Rectal smooth muscle tissue (tissue), 1 donor: ENCODE measurements around the gene CDC42EP2.
A peak's percentile ranks its signal among the peaks of the same experiment; 100 is the strongest.

Experiments
- H3K27ac ChIP-seq: one replicate; pipeline ENCODE4 v1.7.0; 2013; ENCODE audit warnings: low read depth, low read length, inconsistent platforms
- H3K27me3 ChIP-seq: one replicate; pipeline ENCODE4 v1.7.0; 2013; ENCODE audit warnings: low read length; ENCODE audit not compliant: control insufficient read depth, insufficient read depth
- H3K36me3 ChIP-seq: one replicate; pipeline ENCODE4 v1.7.0; 2013; ENCODE audit warnings: low read length; ENCODE audit not compliant: control insufficient read depth, insufficient read depth
- H3K4me1 ChIP-seq: one replicate; pipeline ENCODE4 v1.7.0; 2013; ENCODE audit warnings: low read length; ENCODE audit not compliant: control insufficient read depth, insufficient read depth
- H3K4me3 ChIP-seq: one replicate; pipeline ENCODE4 v1.7.0; 2013; ENCODE audit warnings: low read length
- H3K9ac ChIP-seq: one replicate; pipeline ENCODE4 v1.7.0; 2013; ENCODE audit warnings: low read length

The CDC42EP2 gene

DNA sequence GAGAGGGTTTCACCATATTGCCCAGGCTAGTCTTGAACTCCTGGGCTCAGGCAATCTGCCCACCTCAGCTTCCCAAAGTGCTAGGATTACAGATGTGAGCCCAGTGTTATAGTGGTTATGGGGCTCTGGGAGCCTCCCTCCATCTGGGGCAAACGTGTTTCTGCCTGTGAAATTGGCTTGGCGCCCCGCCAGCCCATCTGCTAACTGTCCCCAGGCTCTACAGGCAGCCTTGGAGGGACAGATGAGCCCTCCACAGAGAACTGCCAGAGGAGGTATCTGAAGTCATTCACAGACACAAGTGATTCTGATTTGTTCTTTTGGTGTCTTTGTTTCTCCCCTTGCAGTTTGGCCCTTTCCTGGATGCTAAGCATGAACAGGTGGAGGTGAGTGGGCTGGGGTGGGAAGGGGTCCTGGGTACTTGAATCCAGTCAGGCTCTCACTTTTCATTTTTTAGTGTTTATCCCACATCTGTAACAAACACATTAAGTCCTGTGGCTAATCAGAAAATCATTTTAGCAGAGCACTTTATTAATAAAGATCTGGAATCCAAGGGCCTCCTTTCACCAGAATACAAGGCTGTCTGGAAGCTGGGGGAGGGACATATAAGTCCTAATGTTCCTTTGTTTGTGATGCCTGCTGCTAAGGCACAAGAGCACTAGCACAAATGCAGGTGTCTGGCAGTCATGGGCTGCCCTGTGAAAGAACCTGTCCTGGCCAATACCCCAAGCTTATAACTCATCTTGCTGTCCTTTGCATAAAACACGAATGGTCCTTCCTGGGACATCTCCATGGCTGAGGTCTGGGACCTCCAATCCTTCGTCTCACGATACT lies 25.7 kb upstream of the CDC42EP2 start:
- Histone ChIP-seq H3K4me1 (peaks cover 23% of the 10 kb centered on the region), H3K27ac (no peak overlapping the region), H3K36me3 (no peaks in the 10 kb centered on the region), H3K4me3 (no peak overlapping the region), H3K27me3 (no peaks in the 10 kb centered on the region), H3K9ac (no peak overlapping the region)

DNA sequence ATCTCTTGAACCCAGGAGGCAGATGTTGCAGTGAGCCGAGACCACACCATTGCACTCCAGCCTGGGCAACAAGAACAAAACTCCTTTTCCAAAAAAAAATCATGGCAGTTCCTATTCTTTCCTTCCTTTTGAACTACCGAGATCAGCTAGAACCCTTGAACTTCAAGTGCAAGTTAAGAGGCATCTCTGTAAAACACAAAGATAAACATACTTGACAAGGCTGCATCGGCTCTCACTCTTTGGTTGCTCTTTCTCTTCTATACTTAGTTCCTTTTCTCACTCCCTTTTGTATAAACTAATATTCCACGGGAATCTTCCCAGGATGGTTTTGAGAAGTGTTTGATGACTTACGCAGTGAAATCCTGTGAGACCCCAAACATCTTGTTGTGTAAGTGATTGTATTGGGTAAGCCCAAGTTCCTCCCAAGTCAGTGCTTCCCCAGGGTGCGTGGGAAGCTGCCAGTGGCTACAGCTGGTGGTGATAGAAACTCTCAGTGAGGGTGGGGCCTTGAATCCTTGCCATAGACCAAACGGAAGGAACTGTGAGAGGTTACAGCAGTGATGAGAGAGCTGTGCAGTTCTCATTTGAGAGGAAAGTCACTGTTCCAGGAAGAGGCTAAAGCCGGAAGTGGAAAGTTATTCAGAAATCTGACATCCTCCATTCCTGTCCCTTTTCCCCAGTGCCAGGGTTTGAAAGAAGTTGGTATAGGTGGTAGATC lies 24.1 kb upstream of the CDC42EP2 start:
- peak overlapping the region; percentile 95 for H3K27ac ChIP-seq
- H3K4me1 ChIP-seq: peaks cover 39% of the 10 kb centered on the region
- no peaks in the 10 kb centered on the region for H3K36me3 ChIP-seq
- no peak overlapping the region for H3K4me3 ChIP-seq
- no peak overlapping the region for H3K9ac ChIP-seq
- H3K27me3 ChIP-seq: no peaks in the 10 kb centered on the region

DNA sequence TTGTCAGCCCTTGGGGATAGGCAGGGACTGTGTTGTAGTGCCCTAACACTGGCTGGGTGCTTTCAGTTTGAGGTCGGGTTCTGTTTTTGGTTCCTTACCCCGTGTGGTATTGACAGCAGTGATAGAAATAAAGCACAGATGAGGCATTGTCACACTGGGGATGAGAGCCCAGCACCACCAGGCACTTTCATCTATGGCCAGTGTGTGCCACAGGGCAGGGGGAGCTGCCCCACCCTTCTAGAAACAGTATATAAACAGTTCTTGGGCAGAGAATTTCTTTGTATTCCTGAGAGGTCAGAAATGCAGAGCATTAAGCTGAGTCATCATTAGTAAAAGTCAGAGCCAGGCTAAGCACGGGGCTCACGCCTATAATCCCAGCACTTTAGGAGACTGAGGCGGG lies 23.1 kb upstream of the CDC42EP2 start:
- Histone ChIP-seq H3K36me3 (no peaks in the 10 kb centered on the region), H3K27me3 (no peaks in the 10 kb centered on the region), H3K4me3 (peak overlapping the region; percentile 17), H3K9ac (no peak overlapping the region), H3K4me1 (peaks cover 45% of the 10 kb centered on the region), H3K27ac (peak overlapping the region; percentile 95)

DNA sequence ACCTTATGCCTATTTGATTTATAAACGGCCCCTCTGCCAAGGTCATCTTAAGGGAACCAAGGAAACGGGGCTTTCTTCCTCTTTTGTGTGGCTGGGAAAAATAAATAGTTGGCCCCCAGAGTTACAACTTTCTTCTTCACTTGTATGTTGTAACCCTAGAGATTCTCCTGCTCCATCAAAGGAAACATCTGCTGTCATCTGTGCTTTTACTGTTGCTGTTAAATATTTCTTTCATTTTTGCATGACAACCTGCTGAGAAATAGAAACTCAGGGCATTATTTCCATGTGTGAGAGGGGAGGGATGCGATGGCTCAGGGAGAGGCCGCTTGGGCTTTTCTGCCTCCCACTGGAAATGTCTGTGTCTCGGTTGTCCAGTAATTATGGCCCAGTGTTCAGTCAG lies 21.8 kb upstream of the CDC42EP2 start:
- Histone ChIP-seq H3K36me3 (no peaks in the 10 kb centered on the region), H3K4me1 (peaks cover 51% of the 10 kb centered on the region), H3K9ac (no peak overlapping the region), H3K27me3 (no peaks in the 10 kb centered on the region), H3K4me3 (no peak overlapping the region), H3K27ac (peak overlapping the region; percentile 95)

DNA sequence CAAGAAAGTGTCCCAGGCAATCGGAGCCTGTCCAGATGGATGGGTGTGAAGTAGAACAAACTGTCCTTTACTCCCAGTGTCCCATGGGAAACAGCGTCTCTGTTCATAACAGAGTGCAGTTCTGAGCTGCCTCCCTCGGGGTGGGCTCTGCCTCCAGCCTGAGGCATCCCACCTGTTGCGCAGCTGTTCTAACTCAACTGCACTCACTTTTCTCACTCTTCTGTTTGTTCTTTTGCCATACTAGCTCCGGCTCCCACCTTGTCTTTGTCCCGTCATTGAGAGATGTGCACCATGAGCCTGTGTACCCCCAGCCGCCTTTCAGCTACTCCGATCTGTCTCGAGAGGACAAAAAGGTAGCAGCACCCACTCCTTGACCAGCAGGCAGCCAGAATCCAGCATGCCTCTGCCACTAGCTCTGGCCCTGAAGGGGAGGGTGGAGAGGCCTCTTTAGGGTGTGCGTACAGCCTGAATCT lies 20.7 kb upstream of the CDC42EP2 start:
- Histone ChIP-seq H3K4me1 (peaks cover 62% of the 10 kb centered on the region), H3K4me3 (no peak overlapping the region), H3K9ac (no peak overlapping the region), H3K36me3 (no peaks in the 10 kb centered on the region), H3K27me3 (no peaks in the 10 kb centered on the region), H3K27ac (peak overlapping the region; percentile 95)

DNA sequence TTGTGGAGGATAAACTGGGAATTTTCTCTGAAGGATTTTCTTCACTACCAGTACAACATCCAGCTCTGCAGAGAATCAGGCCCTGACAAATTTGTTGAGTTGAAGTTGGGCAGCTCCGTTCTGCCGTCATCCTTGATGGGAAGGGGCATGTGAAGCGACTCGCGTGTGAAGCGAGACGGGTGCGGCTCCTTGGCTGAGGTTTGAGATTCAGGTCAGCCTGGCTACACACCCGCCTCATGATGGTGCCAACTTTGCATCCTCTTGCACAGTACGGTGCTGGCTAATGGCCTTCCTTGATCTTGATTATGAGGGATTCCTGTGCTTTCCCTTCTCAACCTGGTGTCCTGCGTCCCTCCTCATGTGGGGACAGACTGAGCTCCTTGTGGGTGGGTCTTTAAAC lies 19.7 kb upstream of the CDC42EP2 start:
- peak overlapping the region; percentile 95 for H3K27ac ChIP-seq
- no peak overlapping the region for H3K4me3 ChIP-seq
- peaks cover 69% of the 10 kb centered on the region for H3K4me1 ChIP-seq
- no peaks in the 10 kb centered on the region for H3K27me3 ChIP-seq
- H3K36me3 ChIP-seq: no peaks in the 10 kb centered on the region
- H3K9ac ChIP-seq: no peak overlapping the region

DNA sequence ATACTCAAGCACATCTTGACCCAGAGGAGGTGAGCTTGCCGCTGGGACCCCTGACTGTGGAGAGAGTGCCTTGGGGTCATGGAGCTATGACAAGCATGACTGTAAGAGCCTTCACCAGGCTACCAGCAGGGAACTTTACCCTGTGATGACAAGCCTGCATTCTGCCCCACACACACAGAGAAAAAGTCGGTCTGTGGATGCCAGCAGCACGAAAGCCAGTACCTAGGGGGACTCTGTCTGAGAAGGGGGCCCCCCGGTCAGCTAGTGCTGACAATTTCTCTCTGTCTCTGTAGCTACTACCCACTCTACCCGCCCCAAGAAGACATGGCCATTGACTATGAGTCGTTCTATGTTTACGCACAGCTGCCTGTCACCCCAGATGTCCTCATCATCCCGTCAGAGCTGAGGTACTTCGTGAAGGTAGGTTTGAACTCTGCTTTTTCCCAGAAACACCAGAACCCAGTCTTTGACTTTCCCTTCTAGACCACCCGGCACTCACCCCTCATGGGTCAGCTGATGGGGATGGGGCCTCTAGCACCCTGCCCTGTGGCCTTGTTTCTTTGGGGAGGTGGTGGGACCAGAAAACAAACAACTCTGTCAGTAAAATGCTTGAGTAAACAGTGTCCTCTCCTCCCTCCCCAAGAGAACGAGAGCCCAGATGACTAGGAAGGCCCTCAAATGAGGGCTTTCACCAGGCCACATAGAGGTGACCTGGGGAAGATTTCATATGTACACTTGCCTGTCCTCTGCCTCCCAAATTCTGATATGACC lies 18.9 kb upstream of the CDC42EP2 start:
- Histone ChIP-seq H3K9ac (no peak overlapping the region), H3K4me1 (peaks cover 63% of the 10 kb centered on the region), H3K27ac (peak overlapping the region; percentile 95), H3K4me3 (no peak overlapping the region), H3K27me3 (no peaks in the 10 kb centered on the region), H3K36me3 (no peaks in the 10 kb centered on the region)

DNA sequence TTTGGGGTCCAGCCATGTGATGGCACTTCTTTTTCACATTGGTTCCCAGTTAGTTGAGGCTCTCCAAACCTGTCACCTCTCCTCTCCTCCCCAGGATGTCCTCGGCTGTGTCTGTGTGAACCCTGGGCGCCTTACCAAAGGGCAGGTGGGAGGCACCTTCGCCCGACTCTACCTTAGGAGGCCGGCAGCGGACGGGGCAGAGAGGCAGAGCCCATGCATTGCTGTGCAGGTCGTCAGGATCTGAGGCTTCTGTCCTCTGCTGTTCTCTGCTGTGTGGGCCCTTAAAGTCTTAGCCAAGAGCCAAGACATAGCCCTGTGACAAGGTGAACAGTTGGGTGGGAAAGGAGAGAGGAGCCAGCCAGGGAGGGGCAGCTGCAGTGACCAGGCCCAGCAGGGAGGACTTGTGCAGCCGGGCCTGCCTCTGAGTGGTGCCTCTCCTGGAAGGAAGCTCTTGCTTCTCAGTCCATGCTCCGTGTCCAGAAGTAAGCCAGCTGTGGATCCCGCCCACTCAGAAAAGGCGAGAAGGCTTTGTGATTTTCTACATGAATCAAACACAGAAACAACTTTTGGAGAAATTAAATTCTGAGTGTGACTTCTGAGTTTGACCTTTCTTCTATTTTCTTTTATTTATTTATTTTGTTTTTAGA lies 17.5 kb upstream of the CDC42EP2 start:
- Histone ChIP-seq H3K27me3 (no peaks in the 10 kb centered on the region), H3K4me1 (peaks cover 63% of the 10 kb centered on the region), H3K36me3 (no peaks in the 10 kb centered on the region), H3K27ac (peak overlapping the region; percentile 95), H3K4me3 (no peak overlapping the region), H3K9ac (no peak overlapping the region)

DNA sequence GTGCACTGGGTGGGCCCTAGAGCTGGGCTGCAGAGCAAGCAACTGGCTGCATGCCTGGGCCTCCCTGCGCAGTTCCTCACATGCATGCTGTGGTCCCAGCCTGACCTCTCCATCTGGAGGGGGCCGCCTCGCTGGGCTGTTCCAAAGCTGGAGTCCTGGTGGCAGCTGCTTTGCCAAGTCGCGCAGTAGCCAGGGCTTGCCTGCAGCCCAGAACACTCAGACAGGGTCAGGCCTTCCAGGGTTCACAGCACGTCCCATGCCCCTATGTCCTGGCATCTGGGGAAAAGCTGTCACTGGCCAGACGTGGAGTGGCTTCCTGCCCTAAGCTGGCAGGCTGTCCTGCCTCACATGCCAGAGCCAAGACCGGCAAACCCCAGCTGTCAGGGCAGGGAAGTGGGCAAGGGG lies 16.5 kb upstream of the CDC42EP2 start:
- Histone ChIP-seq H3K27ac (peak overlapping the region; percentile 95), H3K9ac (no peak overlapping the region), H3K36me3 (no peaks in the 10 kb centered on the region), H3K4me1 (peaks cover 59% of the 10 kb centered on the region), H3K27me3 (no peaks in the 10 kb centered on the region), H3K4me3 (peak overlapping the region; percentile 28)

DNA sequence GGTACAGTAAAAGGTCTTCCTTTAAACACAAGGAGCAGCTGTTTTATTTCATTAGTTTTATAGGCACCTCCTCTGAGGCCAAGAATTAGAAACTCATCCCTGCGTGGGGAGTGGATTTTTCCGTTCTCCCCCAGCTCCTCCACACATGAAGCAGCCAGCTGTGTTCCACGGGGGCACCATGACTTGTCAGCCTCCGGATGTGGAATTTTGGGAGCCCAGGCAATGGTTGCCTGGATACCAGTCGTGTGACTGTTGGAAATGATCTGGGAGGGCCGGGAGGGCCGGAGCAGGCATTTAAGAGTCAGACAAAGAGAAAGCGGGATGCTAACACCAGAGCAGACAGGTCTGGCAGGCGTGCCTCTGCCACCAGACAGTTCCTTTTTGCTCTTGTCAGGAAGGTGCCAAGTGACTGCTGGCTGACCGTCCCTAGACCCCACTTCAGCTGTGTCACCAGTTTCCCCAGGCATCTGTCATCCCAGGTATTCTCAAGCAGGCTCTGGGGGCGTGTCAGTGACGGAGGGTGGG lies 15.9 kb upstream of the CDC42EP2 start:
- H3K9ac ChIP-seq: peak overlapping the region; percentile 47
- H3K27me3 ChIP-seq: no peaks in the 10 kb centered on the region
- peaks cover 59% of the 10 kb centered on the region for H3K4me1 ChIP-seq
- H3K36me3 ChIP-seq: no peaks in the 10 kb centered on the region
- H3K27ac ChIP-seq: peak overlapping the region; percentile 95
- H3K4me3 ChIP-seq: peak overlapping the region; percentile 41

DNA sequence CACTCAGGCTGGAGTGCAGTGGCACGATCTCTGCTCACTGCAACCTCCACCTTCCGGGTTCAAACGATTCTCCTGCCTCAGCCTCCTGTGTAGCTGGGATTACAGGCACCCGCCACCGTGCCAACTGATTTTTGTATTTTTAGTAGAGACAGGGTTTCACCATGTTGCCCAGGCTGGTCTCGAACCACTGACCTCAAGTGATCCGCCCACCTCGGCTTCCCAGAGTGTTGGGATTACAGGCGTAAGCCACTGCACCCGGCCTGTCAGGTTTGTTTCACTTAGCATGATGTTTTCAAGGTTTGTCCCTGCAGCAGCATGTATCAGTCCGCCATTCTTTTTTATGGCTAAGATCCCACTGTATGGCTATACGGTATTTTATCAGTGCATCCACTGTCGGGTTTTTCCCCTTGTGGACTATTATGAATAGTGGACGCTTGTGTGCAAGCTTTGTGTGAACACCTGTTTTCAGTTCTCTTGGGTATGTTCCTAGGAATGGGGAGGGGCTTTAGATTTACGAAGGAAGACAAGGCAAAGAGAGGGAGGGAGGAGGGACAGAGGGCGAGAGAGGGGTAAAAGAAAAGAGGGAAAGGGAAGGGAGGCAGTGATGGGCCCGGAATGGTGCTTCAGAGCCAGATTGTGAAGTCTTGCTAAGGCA lies 13.9 kb upstream of the CDC42EP2 start:
- peaks cover 47% of the 10 kb centered on the region for H3K4me1 ChIP-seq
- H3K36me3 ChIP-seq: no peaks in the 10 kb centered on the region
- H3K27ac ChIP-seq: no peak overlapping the region
- no peak overlapping the region for H3K9ac ChIP-seq
- no peak overlapping the region for H3K4me3 ChIP-seq
- no peaks in the 10 kb centered on the region for H3K27me3 ChIP-seq
